ENCODE results near the gene ANAPC5.

The ANAPC5 gene

DNA sequence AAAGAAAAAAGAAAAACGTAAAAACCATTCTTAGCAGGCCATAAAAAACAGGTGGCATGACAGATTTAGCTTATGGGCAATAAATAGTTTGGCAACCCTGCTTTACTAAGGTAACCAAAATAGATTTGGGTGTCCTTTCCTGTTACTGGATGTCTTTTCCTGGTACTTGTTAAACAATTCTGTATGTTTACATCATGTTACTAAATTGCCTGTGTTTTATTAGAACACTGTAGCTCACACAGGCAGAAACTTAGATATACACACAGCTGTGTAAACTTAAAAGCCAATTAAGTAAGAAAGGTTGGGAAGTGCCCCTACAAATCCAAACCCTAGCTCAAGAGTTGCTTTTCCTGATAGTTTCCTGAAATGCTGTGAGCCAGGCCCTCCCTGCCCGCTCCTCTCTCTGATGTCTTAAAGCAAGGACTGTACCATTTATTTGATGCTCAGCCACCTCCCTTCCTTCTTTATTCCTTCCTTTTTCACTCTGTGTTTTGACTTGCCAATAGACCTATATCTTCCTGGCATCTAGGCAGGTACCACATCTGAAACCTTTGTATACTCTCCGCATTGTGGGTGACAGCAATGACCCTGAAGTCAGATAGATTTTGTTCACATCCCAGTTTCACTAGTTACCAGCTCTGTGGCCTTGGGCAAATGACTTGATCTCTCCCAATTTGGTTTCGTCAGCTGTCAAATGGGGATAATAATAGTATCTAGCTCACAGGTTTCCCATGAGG is 52.0 kb downstream of the ANAPC5 start:
- TF ChIP-seq FOXP2 (optimal IDR thresholded peaks at IDR 0.05; ENCODE audit: borderline replicate concordance, extremely low read depth, extremely low read length, insufficient read depth) (no peak), TAF1 (IDR thresholded peaks at IDR 0.05; ENCODE audit: borderline replicate concordance, insufficient read depth, low read length) (no peak)

DNA sequence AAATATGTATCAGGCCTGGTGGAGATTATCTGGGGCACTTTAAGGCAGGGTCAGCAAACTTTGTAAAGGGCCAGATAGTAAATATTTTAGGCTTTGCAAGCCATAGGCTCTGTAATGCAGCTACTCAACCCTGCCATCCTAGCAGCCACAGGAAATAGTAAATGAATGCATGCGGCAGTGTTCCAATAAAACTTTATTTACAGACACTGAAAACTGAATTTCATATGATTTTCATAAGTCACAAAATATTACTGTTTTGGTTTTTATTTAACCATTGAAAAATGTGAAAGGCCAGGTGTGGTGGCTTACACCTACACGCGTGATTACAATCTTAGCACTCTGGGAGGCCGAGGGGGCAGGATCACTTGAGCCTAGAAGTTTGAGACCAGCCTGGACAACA is 52.5 kb downstream of the ANAPC5 start:
- TF ChIP-seq SIN3A (IDR thresholded peaks at IDR 0.05; ENCODE audit: borderline replicate concordance, insufficient read depth, low read length): no peak
- TF ChIP-seq, protein P1, sequence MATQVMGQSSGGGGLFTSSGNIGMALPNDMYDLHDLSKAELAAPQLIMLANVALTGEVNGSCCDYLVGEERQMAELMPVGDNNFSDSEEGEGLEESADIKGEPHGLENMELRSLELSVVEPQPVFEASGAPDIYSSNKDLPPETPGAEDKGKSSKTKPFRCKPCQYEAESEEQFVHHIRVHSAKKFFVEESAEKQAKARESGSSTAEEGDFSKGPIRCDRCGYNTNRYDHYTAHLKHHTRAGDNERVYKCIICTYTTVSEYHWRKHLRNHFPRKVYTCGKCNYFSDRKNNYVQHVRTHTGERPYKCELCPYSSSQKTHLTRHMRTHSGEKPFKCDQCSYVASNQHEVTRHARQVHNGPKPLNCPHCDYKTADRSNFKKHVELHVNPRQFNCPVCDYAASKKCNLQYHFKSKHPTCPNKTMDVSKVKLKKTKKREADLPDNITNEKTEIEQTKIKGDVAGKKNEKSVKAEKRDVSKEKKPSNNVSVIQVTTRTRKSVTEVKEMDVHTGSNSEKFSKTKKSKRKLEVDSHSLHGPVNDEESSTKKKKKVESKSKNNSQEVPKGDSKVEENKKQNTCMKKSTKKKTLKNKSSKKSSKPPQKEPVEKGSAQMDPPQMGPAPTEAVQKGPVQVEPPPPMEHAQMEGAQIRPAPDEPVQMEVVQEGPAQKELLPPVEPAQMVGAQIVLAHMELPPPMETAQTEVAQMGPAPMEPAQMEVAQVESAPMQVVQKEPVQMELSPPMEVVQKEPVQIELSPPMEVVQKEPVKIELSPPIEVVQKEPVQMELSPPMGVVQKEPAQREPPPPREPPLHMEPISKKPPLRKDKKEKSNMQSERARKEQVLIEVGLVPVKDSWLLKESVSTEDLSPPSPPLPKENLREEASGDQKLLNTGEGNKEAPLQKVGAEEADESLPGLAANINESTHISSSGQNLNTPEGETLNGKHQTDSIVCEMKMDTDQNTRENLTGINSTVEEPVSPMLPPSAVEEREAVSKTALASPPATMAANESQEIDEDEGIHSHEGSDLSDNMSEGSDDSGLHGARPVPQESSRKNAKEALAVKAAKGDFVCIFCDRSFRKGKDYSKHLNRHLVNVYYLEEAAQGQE (IDR thresholded peaks at IDR 0.05; ENCODE audit: insufficient read depth in 1 of 2, low read depth in 2 of 2, low read length in 2 of 2): no peak
- TF ChIP-seq FOXP2 (optimal IDR thresholded peaks at IDR 0.05; ENCODE audit: borderline replicate concordance, extremely low read depth, extremely low read length, insufficient read depth): no peak
- no peak for TF ChIP-seq POLR2AphosphoS5 (IDR thresholded peaks at IDR 0.05; ENCODE audit: low read depth, low read length)
- no peak for TF ChIP-seq TAF1 (IDR thresholded peaks at IDR 0.05; ENCODE audit: borderline replicate concordance, insufficient read depth, low read length)

GRCh38 chr12:121297435-121297991 is 54.7 kb downstream of the ANAPC5 start:
- no peak for TF ChIP-seq FOXP2 (optimal IDR thresholded peaks at IDR 0.05; ENCODE audit: borderline replicate concordance, extremely low read depth, extremely low read length, insufficient read depth)
- no peak for TF ChIP-seq TAF1 (IDR thresholded peaks at IDR 0.05; ENCODE audit: borderline replicate concordance, insufficient read depth, low read length)
- TF ChIP-seq, protein P1 (IDR thresholded peaks at IDR 0.05; ENCODE audit: insufficient read depth in 1 of 2, low read depth in 2 of 2, low read length in 2 of 2): no peak
- no peak for TF ChIP-seq POLR2AphosphoS5 (IDR thresholded peaks at IDR 0.05; ENCODE audit: low read depth, low read length)
- no peak for TF ChIP-seq SIN3A (IDR thresholded peaks at IDR 0.05; ENCODE audit: borderline replicate concordance, insufficient read depth, low read length)

DNA sequence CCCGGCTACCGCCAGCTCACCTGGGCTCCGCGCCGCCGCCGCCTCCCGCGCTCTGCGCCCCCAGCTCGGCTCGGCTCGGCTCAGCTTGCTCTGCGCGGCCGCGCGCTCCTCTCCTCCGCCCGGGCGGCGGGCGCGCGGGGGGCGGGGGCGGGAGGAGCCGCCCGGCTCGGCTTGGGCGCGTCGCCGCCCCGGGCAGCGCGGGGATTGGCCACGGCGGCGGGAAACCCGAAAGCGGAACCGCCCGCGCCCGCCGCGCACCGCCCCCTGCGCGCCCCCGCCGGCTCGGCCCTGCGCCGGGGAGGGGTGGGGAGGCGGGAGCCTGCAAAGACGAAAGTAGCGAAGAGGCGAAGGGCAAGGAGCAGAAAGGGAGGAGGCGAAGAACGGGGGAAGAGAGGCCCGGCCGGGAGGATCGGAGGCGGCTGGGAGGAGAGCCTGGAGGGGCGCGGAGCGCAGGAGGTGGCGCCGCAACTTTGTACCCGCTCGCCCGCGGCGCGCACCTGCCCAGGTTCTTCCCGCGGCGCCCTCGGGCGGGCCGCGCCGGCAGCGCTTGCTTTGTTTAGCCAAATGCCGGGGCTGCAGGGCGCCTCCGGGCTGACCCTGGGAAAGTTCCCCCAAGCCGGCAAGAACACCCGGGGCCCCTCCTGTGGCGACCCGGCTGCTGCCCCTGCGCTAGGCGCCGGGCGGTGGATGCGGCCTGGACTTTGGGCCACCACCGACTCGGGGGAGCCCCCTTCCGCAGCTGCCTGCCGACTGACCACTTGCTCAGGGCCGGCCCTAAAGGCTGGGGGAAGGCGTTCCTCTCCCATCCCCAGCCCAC is 55.4 kb downstream of the ANAPC5 start, which contains the start of gene CAMKK2:
Gene CAMKK2, minus strand, starts transcription at position 92 of the 817 bp plus-strand sequence. CDS start 22,183 bp downstream, outside the sequence.
- TF ChIP-seq, protein P1 (IDR thresholded peaks at IDR 0.05; ENCODE audit: insufficient read depth in 1 of 2, low read depth in 2 of 2, low read length in 2 of 2): no peak
- TF ChIP-seq SIN3A (IDR thresholded peaks at IDR 0.05; ENCODE audit: borderline replicate concordance, insufficient read depth, low read length): peak; percentile 37; the same call in 1 of the 2 replicates

DNA sequence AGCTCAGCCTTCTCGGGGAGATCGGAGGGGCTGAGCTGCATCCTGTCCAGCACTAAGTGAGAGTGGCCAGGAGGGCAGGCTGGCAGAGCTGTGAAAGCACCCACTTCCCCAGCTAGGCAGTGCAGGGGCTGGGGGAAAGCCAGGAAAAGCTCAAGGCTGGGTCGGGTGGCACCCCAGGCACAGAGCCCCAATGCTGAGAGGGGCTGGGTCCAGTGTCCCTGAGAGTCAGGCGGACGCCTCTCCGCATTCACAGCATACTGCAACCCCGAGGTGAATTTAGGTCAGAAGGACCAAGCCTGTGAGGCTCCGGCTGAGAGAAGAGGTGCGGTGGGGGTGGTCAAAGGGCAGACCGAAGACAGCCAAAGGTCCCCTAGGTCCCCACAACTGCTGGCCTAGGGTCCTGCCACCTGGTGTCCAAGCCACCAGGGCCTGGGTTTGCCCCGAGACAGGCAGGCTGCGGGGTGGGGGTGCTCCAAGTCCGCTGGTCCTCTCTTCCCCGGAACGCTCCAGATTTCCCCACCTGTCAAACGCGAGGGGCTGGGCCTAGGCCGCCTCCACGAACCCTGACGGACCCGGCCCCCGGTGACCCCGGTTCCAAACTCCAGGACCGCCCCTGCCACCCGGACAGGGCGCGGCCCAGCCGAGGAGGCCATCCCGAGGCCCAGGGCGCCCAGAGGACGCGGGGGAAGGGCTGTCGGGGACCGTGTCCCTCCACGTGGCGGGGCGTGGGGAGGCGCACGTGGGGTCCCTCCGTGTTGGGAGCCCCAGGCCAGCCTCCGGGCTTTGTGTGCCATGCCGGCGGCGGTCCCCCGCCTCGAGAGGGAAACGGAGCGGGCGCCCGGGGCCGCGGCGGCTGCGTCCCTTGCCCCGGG is 56.2 kb downstream of the ANAPC5 start:
- TF ChIP-seq TAF1 (IDR thresholded peaks at IDR 0.05; ENCODE audit: borderline replicate concordance, insufficient read depth, low read length): no peak
- TF ChIP-seq FOXP2 (optimal IDR thresholded peaks at IDR 0.05; ENCODE audit: borderline replicate concordance, extremely low read depth, extremely low read length, insufficient read depth): no peak
- 0 out of 2 replicates have a peak, but pooled peaks have one; percentile 41 for TF ChIP-seq SIN3A (IDR thresholded peaks at IDR 0.05; ENCODE audit: borderline replicate concordance, insufficient read depth, low read length)
- TF ChIP-seq, protein P1 (IDR thresholded peaks at IDR 0.05; ENCODE audit: insufficient read depth in 1 of 2, low read depth in 2 of 2, low read length in 2 of 2): no peak
